Pancreas (tissue), 10 donors: ENCODE data around the gene ARRB1. TPM values are rescaled to one million over a fixed set of nuclear protein-coding genes. Genes with fewer than 3 reads are reported as not detected.
A peak's percentile ranks its signal among the peaks of the same experiment; 100 is the strongest.

Experiments
- ATAC-seq, 4 donors: fragments of 200-7000 bp; cut with Tn5 transposase; one replicate each; pipeline versions ENCODE4 v1.8.0 to v1.9.1; 2020; ENCODE audit warnings: mild to moderate bottlenecking in 4 of 4, moderate library complexity in 4 of 4
- DNase-seq, 6 donors: peaks; one replicate each; pipeline ENCODE4 v3.0.0-alpha.2; 2020
- FAIRE-seq: peaks from 2 replicates; lab custom pipeline; 2012; peaks lifted over from hg19 to GRCh38; lab: Jason Lieb, UNC
- H3K27ac ChIP-seq, 4 donors: fragments of 200-600 bp; sonication (generic); 1 replicate in 3 of 4; 2 replicates in 1 of 4; pipeline versions ENCODE4 v1.5.0 to v1.8.0; 2020
- H3K27me3 ChIP-seq, 4 donors: fragments of 200-600 bp; one replicate each; pipeline ENCODE4 v1.8.0; 2021
- H3K36me3 ChIP-seq, 3 donors: fragments of 200-600 bp; sonication (generic) in 1 of 3; one replicate each; pipeline versions ENCODE4 v1.5.0 to v1.8.0; 2020 to 2021
- H3K4me1 ChIP-seq, 3 donors: fragments of 200-600 bp; one replicate each; pipeline ENCODE4 v1.8.0; 2021
- H3K4me3 ChIP-seq, 4 donors: fragments of 200-600 bp; sonication (generic) in 2 of 4; one replicate each; pipeline versions ENCODE4 v1.5.0 to v1.8.0; 2020 to 2021
- H3K9me3 ChIP-seq, 4 donors: fragments of 200-600 bp; one replicate each; pipeline ENCODE4 v1.8.0; 2021
- CTCF ChIP-seq, 4 donors: fragments of 200-600 bp; sonication (generic) in 3 of 4; IDR thresholded peaks; one replicate each; pipeline versions ENCODE4 v1.5.0 to v1.8.0; 2021; ENCODE audit warnings: antibody characterized with exemption in 4 of 4
- WGBS, 2 donors: extraction: QIAGEN DNeasy Blood & Tissue Kit; methylation state at CpG; one replicate each; pipeline ENCODE4 v1.1.7; 2013; 5-methylcytosine and 5-hydroxymethylcytosine counted together
- intact Hi-C, 3 donors: fragments of 100-400 bp; cut with DNase I; formaldehyde crosslinking; loops; one replicate each; pipeline versions ENCODE4 v1.11.1 to v1.14.2; 2022
- polyA plus RNA-seq, 2 donors: library from polyadenylated mRNA; stranded (reverse); fragments of 200-250 nt; gene quantifications; one replicate each; pipeline ENCODE4 v1.2.3, GENCODE V29; 2013
- total RNA-seq, 6 donors: library from RNA; stranded (reverse); fragmentation: NEBNext Ultra II Directional in 4 of 6; extraction: Animal tissue kit (Norgen Biotek cat#: 25700) in 4 of 6; gene quantifications; one replicate each; pipeline versions ENCODE4 v1.2.1 to v1.2.4, GENCODE V29; 2021 to 2023
- donor health status: healthy with polysubstance abuse.
- donor health status: DM: no; HTN: no; CAD: no; lungs with moderate emphysema.
- donor health status: DM: no; HTN: no; CAD: no.
- donor health status: control.
- donor health status: control.
- donor health status: Bipolar disorder and iron deficiency.
- donor health status: DM: yes; HTN: yes; CAD: no.
- donor health status: DM: no; HTN: no; CAD: no.
- donor health status: DM: no; HTN: no; CAD: no.
- donor health status: DM: yes; HTN: yes; CAD: no.

ARRB1 gene
- total and polyA plus RNA-seq, 8 donors = 7.8 to 68.1 (median 33.0) TPM

- intact Hi-C loops = loop anchor here in 1 of 3 donors (10.0 kb wide), 1 partner anchor 63 kb away; no protein-coding TSS in a partner anchor
Observed at GRCh38 chr11:75387736-75388294, 36.4 kb upstream of the ARRB1 start.

GRCh38 chr11:75386942-75387630, 35.6 kb upstream of the ARRB1 start:
- DNase-seq = no peak
- no peak for TF ChIP-seq CTCF (IDR thresholded peaks at IDR 0.05)
- FAIRE-seq = no peak
- WGBS, 2 donors = 54% methylated on average over 3 of the region's 3 CpGs
- Histone ChIP-seq H3K4me3 (no peak overlapping the region), H3K27ac (no peak overlapping the region), H3K36me3 (no peaks in the 10 kb centered on the region), H3K27me3 (no peaks in the 10 kb centered on the region), H3K9me3 (no peaks in the 10 kb centered on the region), H3K4me1 (peaks cover 0 to 6% (median 4%) of the 10 kb centered on the region in 3 donors)
- intact Hi-C loops = loop anchor here in 1 of 3 donors (10.0 kb wide), 1 partner anchor 62 kb away; no protein-coding TSS in a partner anchor
- no peak for ATAC-seq

More at GRCh38 chr11:75387736-75388294, 36.4 kb upstream of the ARRB1 start:
- Histone ChIP-seq H3K4me1 (peaks cover 0 to 6% (median 4%) of the 10 kb centered on the region in 3 donors), H3K4me3 (no peak overlapping the region), H3K27me3 (no peaks in the 10 kb centered on the region), H3K27ac (no peak overlapping the region), H3K36me3 (no peaks in the 10 kb centered on the region), H3K9me3 (no peaks in the 10 kb centered on the region)
- DNase-seq (no peak), FAIRE-seq (no peak), ATAC-seq (no peak)
- WGBS, 2 donors = 58 to 61% methylated on average over 3 of the region's 3 CpGs
- TF ChIP-seq CTCF (IDR thresholded peaks at IDR 0.05) = no peak

GRCh38 chr11:75384438-75385080, 33.1 kb upstream of the ARRB1 start:
- intact Hi-C loops = loop anchor here in 2 of 3 donors (5.0 to 10.0 kb wide), 3 partner anchors 57 to 102 kb away; no protein-coding TSS in a partner anchor
- Histone ChIP-seq H3K4me3 (no peak overlapping the region), H3K36me3 (no peaks in the 10 kb centered on the region), H3K4me1 (peaks cover 0 to 6% (median 4%) of the 10 kb centered on the region in 3 donors), H3K27me3 (no peaks in the 10 kb centered on the region), H3K27ac (no peak overlapping the region), H3K9me3 (no peaks in the 10 kb centered on the region)
- TF ChIP-seq CTCF (IDR thresholded peaks at IDR 0.05) = peak; percentile 94 to 98 (median 94)
- ATAC-seq (peak; percentile 56 to 83 (median 79)), FAIRE-seq (no peak), DNase-seq (peak; percentile 56 to 95 (median 78))
- 18 to 20% methylated on average over 24 of the region's 24 CpGs for WGBS, 2 donors

- Histone ChIP-seq H3K27ac (no peak overlapping the region), H3K4me1 (peaks cover 0 to 1% (median under 1%) of the 10 kb centered on the region in 3 donors), H3K9me3 (no peaks in the 10 kb centered on the region), H3K36me3 (no peaks in the 10 kb centered on the region), H3K27me3 (no peaks in the 10 kb centered on the region), H3K4me3 (no peak overlapping the region)
- WGBS, 2 donors = 83 to 85% methylated on average over 3 of the region's 3 CpGs
- ATAC-seq (no peak), FAIRE-seq (no peak), DNase-seq (no peak)
- intact Hi-C loops = loop anchor here in 2 of 3 donors (5.0 to 10.0 kb wide), 3 partner anchors 56 to 101 kb away; no protein-coding TSS in a partner anchor
- TF ChIP-seq CTCF (IDR thresholded peaks at IDR 0.05) = no peak
Observed at GRCh38 chr11:75383246-75383645, 31.8 kb upstream of the ARRB1 start.
